ENCODE measurements around the gene TTC7B. TPM values are rescaled to one million over a fixed set of nuclear protein-coding genes. Genes with fewer than 3 reads are reported as not detected.

The TTC7B gene
- total and polyA plus RNA-seq, 9 of the 15 experiments (the other 6 are each of a cell fraction or from before 2014, with no cell fraction given): 2.2 to 77.2 (median 36.7) TPM

DNA sequence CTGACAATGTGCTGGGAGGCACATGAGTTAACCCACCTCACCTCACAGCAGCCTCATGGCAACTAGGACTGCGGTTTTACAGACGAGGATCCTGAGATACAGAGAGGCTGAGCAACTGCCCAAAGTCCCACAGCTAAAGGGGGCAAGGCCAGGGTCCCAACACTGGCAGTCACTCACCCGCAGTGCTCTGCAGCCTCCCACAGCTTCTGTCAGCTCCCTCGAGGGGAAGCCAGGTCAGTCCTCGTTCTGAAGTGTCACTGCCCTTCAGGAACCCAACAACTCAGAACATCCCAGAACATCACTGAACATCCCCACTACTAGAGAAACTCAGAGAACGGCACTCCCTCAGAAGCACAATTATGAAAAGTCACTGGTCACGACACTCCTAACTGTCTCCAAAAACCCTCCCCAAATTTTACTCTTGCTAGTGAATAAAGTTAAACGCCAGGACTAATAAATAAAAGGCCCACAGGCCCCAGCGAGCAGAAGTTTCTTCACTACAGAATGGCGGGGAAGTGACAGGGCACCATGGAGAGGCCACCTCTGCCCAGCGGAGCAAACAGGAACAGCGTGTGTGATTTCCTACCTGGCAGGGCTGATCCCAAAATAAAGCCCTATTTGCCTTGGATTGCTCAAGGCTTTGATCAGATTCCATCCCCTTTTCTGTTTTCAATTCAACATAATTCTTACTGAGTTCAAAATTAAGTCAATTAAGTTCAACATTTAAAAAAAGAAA, 75.1 kb downstream of the TTC7B start:
- DNase-seq (ENCODE audit: extremely low read depth in 1 of 4, low spot score in 3 of 4): no peak
- Histone ChIP-seq H3K4me1 (replicated peaks in 1 of 2; ENCODE audit: control insufficient read depth in 2 of 2, insufficient read depth in 2 of 2, low read length in 2 of 2) (no peaks in the 10 kb centered on the region), H4K20me1 (replicated peaks; ENCODE audit: control insufficient read depth, insufficient read depth, low read length) (no peaks in the 10 kb centered on the region), H3K9me1 (ENCODE audit: control insufficient read depth, insufficient read depth, low read length) (no peaks in the 10 kb centered on the region), H3K9me3 (replicated peaks; ENCODE audit: control insufficient read depth, insufficient read depth, low read depth, low read length) (no peaks in the 10 kb centered on the region), H2AFZ (ENCODE audit: low read depth, low read length) (no peak overlapping the region), H3K36me3 (ENCODE audit: control insufficient read depth, insufficient read depth, low read length) (peaks cover 14% of the 10 kb centered on the region; the same call in 2 of the 3 replicates), H3K4me3 (no peak overlapping the region), H3K79me2 (ENCODE audit: control insufficient read depth, insufficient read depth, low read length) (no peaks in the 10 kb centered on the region), H3K27me3 (ENCODE audit: control insufficient read depth in 2 of 2, insufficient read depth in 2 of 2, low read length in 2 of 2) (no peaks in the 10 kb centered on the region), H3K4me2 (ENCODE audit: insufficient read depth, low read length) (no peak overlapping the region), H3K27ac (ENCODE audit: extremely low read depth, low read depth, low read length) (no peak overlapping the region), H3K9ac (ENCODE audit: insufficient read depth in 1 of 2, low read depth in 2 of 2, low read length in 2 of 2) (no peak overlapping the region)
- 91% methylated on average over 11 of the region's 12 CpGs for WGBS (ENCODE audit: insufficient coverage, low coverage, missing lambda C conversion rate)
- POLR2A ChIA-PET: no interaction called here
- no peak for TF ChIP-seq CXXC5 (CRISPR knock-in tag; IDR thresholded peaks at IDR 0.05)
- no peak for TF ChIP-seq DPF2 (IDR thresholded peaks at IDR 0.05)
- no peak for TF ChIP-seq ZNF778 (CRISPR knock-in tag; IDR thresholded peaks at IDR 0.05)
- TF ChIP-seq EP300 (IDR thresholded peaks at IDR 0.05; ENCODE audit: low read length): no peak
- TF ChIP-seq TEAD1 (CRISPR knock-in tag; IDR thresholded peaks at IDR 0.05): no peak
- TF ChIP-seq, protein P1, sequence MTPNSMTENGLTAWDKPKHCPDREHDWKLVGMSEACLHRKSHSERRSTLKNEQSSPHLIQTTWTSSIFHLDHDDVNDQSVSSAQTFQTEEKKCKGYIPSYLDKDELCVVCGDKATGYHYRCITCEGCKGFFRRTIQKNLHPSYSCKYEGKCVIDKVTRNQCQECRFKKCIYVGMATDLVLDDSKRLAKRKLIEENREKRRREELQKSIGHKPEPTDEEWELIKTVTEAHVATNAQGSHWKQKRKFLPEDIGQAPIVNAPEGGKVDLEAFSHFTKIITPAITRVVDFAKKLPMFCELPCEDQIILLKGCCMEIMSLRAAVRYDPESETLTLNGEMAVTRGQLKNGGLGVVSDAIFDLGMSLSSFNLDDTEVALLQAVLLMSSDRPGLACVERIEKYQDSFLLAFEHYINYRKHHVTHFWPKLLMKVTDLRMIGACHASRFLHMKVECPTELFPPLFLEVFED (CRISPR knock-in tag; conservative IDR thresholded peaks at IDR 0.05): no peak
- TF ChIP-seq, protein P2, sequence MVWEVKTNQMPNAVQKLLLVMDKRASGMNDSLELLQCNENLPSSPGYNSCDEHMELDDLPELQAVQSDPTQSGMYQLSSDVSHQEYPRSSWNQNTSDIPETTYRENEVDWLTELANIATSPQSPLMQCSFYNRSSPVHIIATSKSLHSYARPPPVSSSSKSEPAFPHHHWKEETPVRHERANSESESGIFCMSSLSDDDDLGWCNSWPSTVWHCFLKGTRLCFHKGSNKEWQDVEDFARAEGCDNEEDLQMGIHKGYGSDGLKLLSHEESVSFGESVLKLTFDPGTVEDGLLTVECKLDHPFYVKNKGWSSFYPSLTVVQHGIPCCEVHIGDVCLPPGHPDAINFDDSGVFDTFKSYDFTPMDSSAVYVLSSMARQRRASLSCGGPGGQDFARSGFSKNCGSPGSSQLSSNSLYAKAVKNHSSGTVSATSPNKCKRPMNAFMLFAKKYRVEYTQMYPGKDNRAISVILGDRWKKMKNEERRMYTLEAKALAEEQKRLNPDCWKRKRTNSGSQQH (CRISPR knock-in tag; IDR thresholded peaks at IDR 0.05): no peak
- no peak for TF ChIP-seq MBD2 (IDR thresholded peaks at IDR 0.05; ENCODE audit: borderline replicate concordance, low read depth)
- TF ChIP-seq, protein P3, sequence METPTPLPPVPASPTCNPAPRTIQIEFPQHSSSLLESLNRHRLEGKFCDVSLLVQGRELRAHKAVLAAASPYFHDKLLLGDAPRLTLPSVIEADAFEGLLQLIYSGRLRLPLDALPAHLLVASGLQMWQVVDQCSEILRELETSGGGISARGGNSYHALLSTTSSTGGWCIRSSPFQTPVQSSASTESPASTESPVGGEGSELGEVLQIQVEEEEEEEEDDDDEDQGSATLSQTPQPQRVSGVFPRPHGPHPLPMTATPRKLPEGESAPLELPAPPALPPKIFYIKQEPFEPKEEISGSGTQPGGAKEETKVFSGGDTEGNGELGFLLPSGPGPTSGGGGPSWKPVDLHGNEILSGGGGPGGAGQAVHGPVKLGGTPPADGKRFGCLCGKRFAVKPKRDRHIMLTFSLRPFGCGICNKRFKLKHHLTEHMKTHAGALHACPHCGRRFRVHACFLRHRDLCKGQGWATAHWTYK (CRISPR knock-in tag; IDR thresholded peaks at IDR 0.05): no peak
- no peak for TF ChIP-seq RBM22 (IDR thresholded peaks at IDR 0.05; ENCODE audit: low read depth, low read length, poor library complexity, severe bottlenecking)
- TF ChIP-seq, protein P4, sequence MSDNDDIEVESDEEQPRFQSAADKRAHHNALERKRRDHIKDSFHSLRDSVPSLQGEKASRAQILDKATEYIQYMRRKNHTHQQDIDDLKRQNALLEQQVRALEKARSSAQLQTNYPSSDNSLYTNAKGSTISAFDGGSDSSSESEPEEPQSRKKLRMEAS (CRISPR knock-in tag; IDR thresholded peaks at IDR 0.05): no peak
- TF ChIP-seq ZNF408 (CRISPR knock-in tag; IDR thresholded peaks at IDR 0.05; ENCODE audit: low read depth): no peak
- no peak for TF ChIP-seq HMG20A (CRISPR knock-in tag; conservative IDR thresholded peaks at IDR 0.05)
- TF ChIP-seq NFATC3 (IDR thresholded peaks at IDR 0.05): no peak
- in situ Hi-C loops (cut with MboI): no loop called here
- no TSS peak for BruUV-seq (replicated peaks)
- CTCF ChIA-PET (ENCODE audit: low intra/inter-chr PET ratio): no interaction called here
- no peak for FAIRE-seq
- intact Hi-C loops (cut with micrococcal nuclease): no loop called here
- ATAC-seq: no peak

All from K562 (cell line).